A673 (cell line): Measurements from ENCODE around the gene ITPRIPL2. TPM values are rescaled to one million over a fixed set of nuclear protein-coding genes. Genes with fewer than 3 reads are reported as not detected.

ENCODE experiments used
- BruUV-seq: library from RNA; stranded (reverse); fragments of 400-500 nt; replicated peaks from 2 replicates; lab custom pipeline; 2021; lab: Mats Ljungman, UMichigan
- CTCF ChIA-PET: fragments of 300-600 bp; sonication (Branson Sonifier 250); formaldehyde crosslinking; loops from one replicate; lab custom pipeline; 2022; ENCODE audit warnings: antibody characterized with exemption; lab: Charles Lee
- POLR2A ChIA-PET: fragments of 300-600 bp; sonication (Branson Sonifier 250); formaldehyde crosslinking; loops from one replicate; lab custom pipeline; 2022; ENCODE audit warnings: antibody characterized with exemption; ENCODE audit not compliant: low non-redundant PET; lab: Charles Lee
- DNase-seq: peaks from one replicate; pipeline ENCODE4 v3.0.0-alpha.2; 2015; ENCODE audit warnings: low spot score
- H3K27ac ChIP-seq: fragments of 200-600 bp; sonication (generic); 2 replicates; pipeline ENCODE4 v1.5.1; 2016; ENCODE audit warnings: mixed run types, low read depth, mild to moderate bottlenecking, mixed read lengths, antibody characterized with exemption, low read length; ENCODE audit not compliant: poor library complexity, severe bottlenecking
- H3K27me3 ChIP-seq: fragments of 200-600 bp; sonication (generic); replicated peaks from 2 replicates; pipeline ENCODE4 v1.6.1; 2017; ENCODE audit warnings: mixed run types, low read depth, mild to moderate bottlenecking, mixed read lengths, antibody characterized with exemption, low read length; ENCODE audit not compliant: insufficient read depth, poor library complexity
- H3K36me3 ChIP-seq: fragments of 200-600 bp; sonication (generic); 2 replicates; pipeline ENCODE4 v1.6.1; 2016; ENCODE audit warnings: mixed run types, mild to moderate bottlenecking, mixed read lengths, antibody characterized with exemption, low read length; ENCODE audit not compliant: insufficient read depth, poor library complexity, severe bottlenecking
- H3K4me1 ChIP-seq: fragments of 200-600 bp; sonication (generic); 2 replicates; pipeline ENCODE4 v1.6.1; 2017; ENCODE audit warnings: mixed run types, mild to moderate bottlenecking, mixed read lengths, antibody characterized with exemption, low read length; ENCODE audit not compliant: insufficient read depth, poor library complexity, severe bottlenecking
- H3K4me3 ChIP-seq: fragments of 200-600 bp; sonication (generic); 2 replicates; pipeline ENCODE4 v1.5.1; 2016; ENCODE audit warnings: low read depth, mixed run types, mild to moderate bottlenecking, mixed read lengths, low read length; ENCODE audit not compliant: poor library complexity, severe bottlenecking
- H3K9me3 ChIP-seq: fragments of 200-600 bp; sonication (generic); 2 replicates; pipeline ENCODE4 v1.6.1; 2016; ENCODE audit warnings: mixed run types, low read depth, mild to moderate bottlenecking, mixed read lengths, antibody characterized with exemption, low read length; ENCODE audit not compliant: poor library complexity, severe bottlenecking
- EZH2 ChIP-seq: fragments of 200-600 bp; sonication (generic); IDR thresholded peaks from 2 replicates; pipeline ENCODE4 v1.6.1; 2017; ENCODE audit warnings: borderline replicate concordance, low read depth, mild to moderate bottlenecking, mixed read lengths, antibody characterized with exemption, low read length; ENCODE audit not compliant: poor library complexity, severe bottlenecking
- intact Hi-C: fragments of 100-400 bp; cut with micrococcal nuclease; formaldehyde crosslinking; loops from one replicate; pipeline ENCODE4 v1.10.0; 2022; ENCODE audit not compliant: unreplicated experiment
- total RNA-seq: library from RNA; stranded (reverse); gene quantifications from 2 replicates; pipeline ENCODE4 v1.2.3, GENCODE V29; 2021
- TF ChIP-seq, protein P1 (sequence below): fragments of 300-800, 200-600 bp; sonication (generic); conservative IDR thresholded peaks from 2 replicates; pipeline ENCODE4 v1.5.1; 2017; ENCODE audit warnings: low read depth, mild to moderate bottlenecking, antibody characterized with exemption, low read length, moderate library complexity, mixed read lengths

Gene ITPRIPL2
- total RNA-seq, 1 experiment from 2014 or later = 20.2 TPM

DNA sequence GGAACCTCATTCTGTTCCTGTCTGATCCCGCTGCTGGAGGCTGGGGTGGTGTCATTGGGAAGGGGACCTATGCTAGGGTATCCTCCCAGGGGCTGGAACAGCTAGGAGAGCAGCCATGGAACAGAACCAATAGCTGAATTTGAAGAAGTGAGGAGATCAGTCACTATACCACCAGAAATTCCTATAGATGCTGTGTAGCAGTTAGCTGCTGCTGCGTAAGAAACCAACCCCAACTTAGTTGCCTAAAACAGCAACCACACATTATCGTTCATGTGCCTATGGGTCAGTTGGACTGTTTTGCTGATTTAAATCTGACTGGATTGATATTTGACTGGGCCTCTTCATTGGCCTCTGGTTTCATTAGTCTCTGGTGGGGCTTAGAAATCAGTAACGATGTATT is 33.9 kb downstream of the ITPRIPL2 start:
- CTCF ChIA-PET = no interaction called here
- Histone ChIP-seq H3K4me3 (no peak overlapping the region), H3K27me3 (no peaks in the 10 kb centered on the region), H3K27ac (no peak overlapping the region), H3K9me3 (no peaks in the 10 kb centered on the region), H3K36me3 (no peaks in the 10 kb centered on the region), H3K4me1 (peaks cover 14% of the 10 kb centered on the region)
- POLR2A ChIA-PET = interaction anchor here (0.6 kb wide), 1 partner anchor 17 kb away, joined by 3 read pairs; no protein-coding TSS in a partner anchor
- intact Hi-C loops = no loop called here
- no TSS peak for BruUV-seq
- no peak for DNase-seq
- TF ChIP-seq EZH2 = no peak
- TF ChIP-seq, protein P1, sequence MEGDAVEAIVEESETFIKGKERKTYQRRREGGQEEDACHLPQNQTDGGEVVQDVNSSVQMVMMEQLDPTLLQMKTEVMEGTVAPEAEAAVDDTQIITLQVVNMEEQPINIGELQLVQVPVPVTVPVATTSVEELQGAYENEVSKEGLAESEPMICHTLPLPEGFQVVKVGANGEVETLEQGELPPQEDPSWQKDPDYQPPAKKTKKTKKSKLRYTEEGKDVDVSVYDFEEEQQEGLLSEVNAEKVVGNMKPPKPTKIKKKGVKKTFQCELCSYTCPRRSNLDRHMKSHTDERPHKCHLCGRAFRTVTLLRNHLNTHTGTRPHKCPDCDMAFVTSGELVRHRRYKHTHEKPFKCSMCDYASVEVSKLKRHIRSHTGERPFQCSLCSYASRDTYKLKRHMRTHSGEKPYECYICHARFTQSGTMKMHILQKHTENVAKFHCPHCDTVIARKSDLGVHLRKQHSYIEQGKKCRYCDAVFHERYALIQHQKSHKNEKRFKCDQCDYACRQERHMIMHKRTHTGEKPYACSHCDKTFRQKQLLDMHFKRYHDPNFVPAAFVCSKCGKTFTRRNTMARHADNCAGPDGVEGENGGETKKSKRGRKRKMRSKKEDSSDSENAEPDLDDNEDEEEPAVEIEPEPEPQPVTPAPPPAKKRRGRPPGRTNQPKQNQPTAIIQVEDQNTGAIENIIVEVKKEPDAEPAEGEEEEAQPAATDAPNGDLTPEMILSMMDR = no peak

DNA sequence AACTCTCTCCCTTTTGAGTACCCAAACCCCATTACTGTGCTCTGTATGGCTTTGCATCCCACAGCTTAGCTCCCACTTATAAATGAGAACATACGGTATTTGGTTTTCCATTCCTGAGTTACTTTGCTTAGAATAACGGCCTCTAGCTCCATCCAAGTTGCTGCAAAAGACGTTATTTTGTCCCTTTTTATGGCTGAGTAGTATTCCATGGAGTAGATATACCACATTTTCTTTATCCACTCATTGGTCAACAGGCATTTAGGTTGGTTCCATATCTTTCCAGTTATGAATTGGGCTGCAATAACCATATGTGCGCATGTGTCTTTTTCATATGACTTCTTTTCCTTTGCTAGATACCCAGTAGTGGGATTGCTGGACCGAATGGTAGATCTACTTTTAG is 34.4 kb downstream of the ITPRIPL2 start:
- H3K4me3 ChIP-seq = no peak overlapping the region
- no peak overlapping the region for H3K27ac ChIP-seq
- TF ChIP-seq EZH2 = no peak
- TF ChIP-seq, protein P1 = no peak
- intact Hi-C loops = no loop called here
- H3K9me3 ChIP-seq = no peaks in the 10 kb centered on the region
- H3K36me3 ChIP-seq = no peaks in the 10 kb centered on the region
- CTCF ChIA-PET = no interaction called here
- POLR2A ChIA-PET = no interaction called here
- no peak for DNase-seq
- H3K27me3 ChIP-seq = no peaks in the 10 kb centered on the region
- no TSS peak for BruUV-seq
- peaks cover 8% of the 10 kb centered on the region for H3K4me1 ChIP-seq

DNA sequence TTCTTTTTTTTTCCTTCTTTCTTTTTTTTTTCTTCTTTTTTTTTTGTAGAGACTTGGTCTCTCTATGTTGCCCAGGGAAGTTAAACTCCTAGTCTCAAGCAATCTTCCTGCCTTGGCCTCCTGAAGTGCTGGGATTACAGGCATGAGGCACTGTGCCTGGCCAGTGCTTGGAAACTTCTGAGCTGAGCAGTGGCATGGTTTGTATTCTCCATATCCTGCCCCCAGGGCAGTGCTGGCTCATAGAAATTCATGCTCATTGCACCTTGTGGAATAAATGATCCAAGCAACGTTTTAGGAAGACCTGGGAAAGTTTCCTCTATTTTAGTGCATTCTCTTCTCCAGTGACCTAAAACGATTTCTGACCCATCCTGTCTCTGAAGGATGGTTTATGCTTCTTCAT is 37.5 kb downstream of the ITPRIPL2 start:
- POLR2A ChIA-PET = no interaction called here
- no TSS peak for BruUV-seq
- no peaks in the 10 kb centered on the region for H3K27me3 ChIP-seq
- H3K4me3 ChIP-seq = no peak overlapping the region
- H3K4me1 ChIP-seq = no peaks in the 10 kb centered on the region
- H3K9me3 ChIP-seq = no peaks in the 10 kb centered on the region
- intact Hi-C loops = no loop called here
- no peaks in the 10 kb centered on the region for H3K36me3 ChIP-seq
- no peak for DNase-seq
- H3K27ac ChIP-seq = no peak overlapping the region
- TF ChIP-seq EZH2 = no peak
- TF ChIP-seq, protein P1 = no peak
- CTCF ChIA-PET = no interaction called here
